Brain microvascular endothelial cell (primary cell): ENCODE measurements around the gene LRTM2.

ENCODE experiments used
- DNase-seq: peaks from one replicate; pipeline ENCODE4 v3.0.0-alpha.2; 2020
- H3K27ac ChIP-seq: fragments of 250-450 bp; sonication (Bioruptor Pico); 2 replicates; pipeline ENCODE4 v1.5.1; 2020; ENCODE audit warnings: mild to moderate bottlenecking, moderate library complexity
- H3K27me3 ChIP-seq: fragments of 250-450 bp; sonication (Bioruptor Pico); replicated peaks from 2 replicates; pipeline ENCODE4 v1.5.1; 2020; ENCODE audit warnings: mild to moderate bottlenecking
- H3K36me3 ChIP-seq: fragments of 250-450 bp; sonication (Bioruptor Pico); replicated peaks from 2 replicates; pipeline ENCODE4 v1.5.1; 2020; ENCODE audit warnings: mild to moderate bottlenecking
- H3K4me3 ChIP-seq: 2 replicates; pipeline ENCODE4 v1.5.1; 2011; ENCODE audit warnings: low read depth, mild to moderate bottlenecking, control low read depth, low read length, moderate library complexity
- in situ Hi-C: cut with HindIII; loops from 2 replicates; pipeline ENCODE4 v1.10.0; 2017; ENCODE audit warnings: low sequenced_read_pairs, low pct_ligation_motif_present
- TF ChIP-seq, protein P1 (sequence below): IDR thresholded peaks from 2 replicates; pipeline ENCODE4 v1.5.1; 2011; ENCODE audit warnings: low read depth, mild to moderate bottlenecking, moderate library complexity, low read length, control low read depth, inconsistent platforms; ENCODE audit errors: missing control alignments

LRTM2 gene

DNA sequence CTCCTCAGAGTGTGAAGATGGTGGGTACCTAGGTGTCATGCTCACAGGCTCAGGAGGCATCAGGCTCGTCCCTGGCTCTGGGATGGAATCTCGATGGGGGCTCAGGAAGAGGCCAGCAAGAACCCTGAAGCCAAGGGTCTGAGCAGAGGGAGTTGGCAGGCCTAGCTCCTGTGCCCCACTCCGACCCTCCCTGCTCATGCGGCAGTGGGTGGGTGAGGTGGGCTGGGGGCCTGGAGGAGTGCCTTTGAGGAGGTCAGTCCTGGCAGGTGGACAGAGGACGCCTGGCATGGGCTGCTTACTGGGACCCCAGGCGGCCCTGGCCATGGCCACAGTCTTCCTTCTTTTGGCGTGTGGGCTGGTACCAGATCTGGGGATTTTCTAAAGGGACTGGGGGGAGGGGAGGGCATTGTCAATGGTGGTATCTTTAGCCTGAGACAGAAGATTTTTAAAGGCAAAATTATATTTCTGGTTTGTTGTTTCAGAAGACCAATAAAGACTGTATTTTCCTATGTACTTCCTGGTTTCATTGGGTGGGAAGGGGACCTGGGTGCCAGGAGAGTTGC, 16.0 kb downstream of the LRTM2 start:
- no peak overlapping the region for H3K27ac ChIP-seq
- no peak overlapping the region for H3K4me3 ChIP-seq
- H3K36me3 ChIP-seq, result no peaks in the 10 kb centered on the region
- TF ChIP-seq, protein P1, sequence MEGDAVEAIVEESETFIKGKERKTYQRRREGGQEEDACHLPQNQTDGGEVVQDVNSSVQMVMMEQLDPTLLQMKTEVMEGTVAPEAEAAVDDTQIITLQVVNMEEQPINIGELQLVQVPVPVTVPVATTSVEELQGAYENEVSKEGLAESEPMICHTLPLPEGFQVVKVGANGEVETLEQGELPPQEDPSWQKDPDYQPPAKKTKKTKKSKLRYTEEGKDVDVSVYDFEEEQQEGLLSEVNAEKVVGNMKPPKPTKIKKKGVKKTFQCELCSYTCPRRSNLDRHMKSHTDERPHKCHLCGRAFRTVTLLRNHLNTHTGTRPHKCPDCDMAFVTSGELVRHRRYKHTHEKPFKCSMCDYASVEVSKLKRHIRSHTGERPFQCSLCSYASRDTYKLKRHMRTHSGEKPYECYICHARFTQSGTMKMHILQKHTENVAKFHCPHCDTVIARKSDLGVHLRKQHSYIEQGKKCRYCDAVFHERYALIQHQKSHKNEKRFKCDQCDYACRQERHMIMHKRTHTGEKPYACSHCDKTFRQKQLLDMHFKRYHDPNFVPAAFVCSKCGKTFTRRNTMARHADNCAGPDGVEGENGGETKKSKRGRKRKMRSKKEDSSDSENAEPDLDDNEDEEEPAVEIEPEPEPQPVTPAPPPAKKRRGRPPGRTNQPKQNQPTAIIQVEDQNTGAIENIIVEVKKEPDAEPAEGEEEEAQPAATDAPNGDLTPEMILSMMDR, result no peak
- in situ Hi-C loops, result no loop called here
- no peak for DNase-seq
- peaks cover 1% of the 10 kb centered on the region for H3K27me3 ChIP-seq

DNA sequence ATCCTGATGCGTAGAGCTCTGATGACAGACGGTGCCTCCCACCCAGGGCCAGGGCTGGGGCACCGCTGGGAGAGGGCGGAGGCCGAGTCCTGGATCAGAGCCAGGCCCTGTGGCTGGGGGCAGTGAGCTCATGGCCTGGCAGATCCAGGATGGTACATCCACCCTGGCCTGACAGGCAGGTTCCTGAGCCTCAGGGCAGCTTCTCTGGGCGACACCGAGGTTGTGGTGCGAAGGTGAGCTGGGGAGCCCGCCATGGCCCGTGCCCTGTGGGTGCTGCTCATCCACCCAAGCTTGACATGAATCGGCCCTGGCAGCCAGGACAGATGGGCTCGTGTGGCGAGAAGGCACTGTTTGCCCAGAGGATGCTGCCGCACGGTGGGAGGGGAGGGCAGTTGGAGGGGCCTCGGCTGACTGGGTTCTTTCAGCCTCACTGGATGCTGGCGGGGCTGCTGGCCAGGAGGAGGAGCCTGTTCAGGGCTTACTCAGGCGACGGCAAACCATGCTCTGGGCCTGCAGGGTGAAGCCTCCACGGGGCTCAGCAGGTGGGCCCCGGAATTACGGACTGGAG, 16.6 kb downstream of the LRTM2 start:
- H3K27me3 ChIP-seq, result no peaks in the 10 kb centered on the region
- H3K27ac ChIP-seq, result no peak overlapping the region
- in situ Hi-C loops, result no loop called here
- no peak for DNase-seq
- no peak overlapping the region for H3K4me3 ChIP-seq
- no peaks in the 10 kb centered on the region for H3K36me3 ChIP-seq
- TF ChIP-seq, protein P1, result no peak

DNA sequence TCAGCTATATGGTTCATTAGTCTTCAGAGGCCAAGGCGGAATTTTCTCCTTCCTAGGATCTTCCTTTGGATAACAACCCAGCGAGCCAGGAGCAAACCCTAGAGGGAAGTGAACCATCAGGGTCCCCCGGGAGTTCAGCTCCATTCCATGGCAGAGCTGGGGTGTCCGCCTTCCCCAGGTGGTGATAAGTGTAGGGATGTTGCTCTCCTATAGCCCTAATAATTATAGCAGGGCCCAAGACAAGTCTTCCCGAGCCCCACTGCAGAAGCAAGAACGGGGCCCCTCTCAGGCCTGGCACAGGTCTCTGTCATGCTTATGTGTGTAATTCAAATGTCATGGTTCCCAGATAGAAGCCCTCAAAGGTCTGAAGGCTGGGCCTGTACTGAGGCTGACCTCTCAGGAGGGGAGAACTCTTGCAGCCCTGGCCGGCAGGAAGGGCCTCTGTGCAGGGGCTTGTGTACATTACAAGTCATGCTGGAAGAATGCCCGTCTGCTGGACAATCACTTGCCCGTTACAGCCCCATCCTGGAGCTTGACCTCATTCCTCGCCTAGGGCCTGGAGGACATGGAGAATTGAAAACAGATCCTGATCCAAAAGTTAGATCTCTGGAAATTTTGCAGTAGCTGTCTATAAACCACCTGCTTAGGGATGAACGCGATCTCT, 17.3 kb downstream of the LRTM2 start:
- no peaks in the 10 kb centered on the region for H3K36me3 ChIP-seq
- TF ChIP-seq, protein P1, result no peak
- no peak overlapping the region for H3K4me3 ChIP-seq
- DNase-seq, result peak; percentile 38
- H3K27me3 ChIP-seq, result no peaks in the 10 kb centered on the region
- in situ Hi-C loops, result no loop called here
- H3K27ac ChIP-seq, result no peak overlapping the region

DNA sequence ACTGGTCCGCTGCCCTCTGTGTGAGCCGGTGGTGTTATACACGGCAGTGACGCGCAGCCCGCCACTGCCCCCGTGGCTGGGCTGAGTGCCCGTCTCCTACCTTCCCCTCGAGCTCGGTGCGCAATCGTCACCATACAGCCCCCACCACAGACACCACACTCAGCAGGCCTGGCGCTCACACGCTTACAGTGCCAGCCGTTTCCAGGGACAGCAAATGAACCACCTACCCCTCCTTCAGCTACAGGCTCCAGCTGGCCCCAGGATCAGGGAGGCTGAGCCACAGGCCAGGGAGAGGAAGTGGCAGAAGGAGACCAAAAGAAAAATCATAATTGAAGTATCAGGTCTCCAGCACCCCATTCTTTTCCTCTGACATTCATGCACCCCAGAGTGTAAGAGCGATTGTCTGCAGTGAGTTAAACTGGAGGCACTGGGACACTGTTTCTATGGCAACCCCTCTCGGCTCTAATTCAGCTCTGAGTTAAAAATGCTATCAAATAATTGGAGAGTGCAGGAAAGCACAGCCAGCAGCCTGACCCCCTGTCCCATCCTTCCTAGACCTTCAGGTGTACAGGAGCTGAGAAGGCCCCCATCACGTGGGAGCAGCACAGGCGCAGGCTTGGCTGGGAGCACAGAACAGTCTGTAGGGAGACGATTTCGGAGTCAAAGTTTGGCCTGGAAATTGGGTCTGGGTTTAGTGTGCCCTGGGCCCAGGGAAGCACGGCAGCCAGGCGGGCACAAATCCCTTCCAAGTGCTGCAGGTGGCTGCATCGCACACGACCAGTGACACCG, 18.0 kb downstream of the LRTM2 start:
- no peak for DNase-seq
- Histone ChIP-seq H3K27me3 (no peaks in the 10 kb centered on the region), H3K27ac (no peak overlapping the region), H3K4me3 (no peak overlapping the region), H3K36me3 (no peaks in the 10 kb centered on the region)
- TF ChIP-seq, protein P1, result no peak
- in situ Hi-C loops, result no loop called here

DNA sequence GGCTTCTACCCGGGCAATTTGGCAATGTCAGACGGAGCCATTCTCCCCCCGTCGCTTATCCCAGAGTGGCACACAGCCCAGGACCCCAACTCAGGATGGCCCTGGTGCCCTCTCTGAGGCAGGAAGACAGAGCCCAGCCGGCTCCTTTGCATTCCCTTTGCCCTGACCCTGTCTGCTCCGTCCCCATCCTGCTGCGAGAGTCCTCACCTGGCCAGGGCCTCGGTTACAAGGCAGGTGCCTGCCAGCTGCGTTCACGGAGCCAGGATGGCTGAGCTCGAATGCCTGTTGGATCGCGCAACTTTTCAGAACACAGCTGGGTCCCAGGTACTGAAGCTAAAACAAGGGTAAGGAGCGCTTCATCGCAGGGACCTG, 18.6 kb downstream of the LRTM2 start:
- H3K27me3 ChIP-seq, result no peaks in the 10 kb centered on the region

More for the DNA sequence above, 18.6 kb downstream of the LRTM2 start:
- no peaks in the 10 kb centered on the region for H3K36me3 ChIP-seq
- H3K4me3 ChIP-seq, result no peak overlapping the region
- TF ChIP-seq, protein P1, result no peak
- DNase-seq, result no peak
- no peak overlapping the region for H3K27ac ChIP-seq
- in situ Hi-C loops, result no loop called here
